ENCODE results near the gene FAM200C. TPM values are rescaled to one million over a fixed set of nuclear protein-coding genes. Genes with fewer than 3 reads are reported as not detected.
"Not testable (repeated sequence)": the region's sequence is repeated elsewhere in the genome, so short reads cannot be mapped to it uniquely, and the experiment has no call there.

The FAM200C gene
- under 1 TPM; 0.61 to 0.71 TPM for total RNA-seq

DNA sequence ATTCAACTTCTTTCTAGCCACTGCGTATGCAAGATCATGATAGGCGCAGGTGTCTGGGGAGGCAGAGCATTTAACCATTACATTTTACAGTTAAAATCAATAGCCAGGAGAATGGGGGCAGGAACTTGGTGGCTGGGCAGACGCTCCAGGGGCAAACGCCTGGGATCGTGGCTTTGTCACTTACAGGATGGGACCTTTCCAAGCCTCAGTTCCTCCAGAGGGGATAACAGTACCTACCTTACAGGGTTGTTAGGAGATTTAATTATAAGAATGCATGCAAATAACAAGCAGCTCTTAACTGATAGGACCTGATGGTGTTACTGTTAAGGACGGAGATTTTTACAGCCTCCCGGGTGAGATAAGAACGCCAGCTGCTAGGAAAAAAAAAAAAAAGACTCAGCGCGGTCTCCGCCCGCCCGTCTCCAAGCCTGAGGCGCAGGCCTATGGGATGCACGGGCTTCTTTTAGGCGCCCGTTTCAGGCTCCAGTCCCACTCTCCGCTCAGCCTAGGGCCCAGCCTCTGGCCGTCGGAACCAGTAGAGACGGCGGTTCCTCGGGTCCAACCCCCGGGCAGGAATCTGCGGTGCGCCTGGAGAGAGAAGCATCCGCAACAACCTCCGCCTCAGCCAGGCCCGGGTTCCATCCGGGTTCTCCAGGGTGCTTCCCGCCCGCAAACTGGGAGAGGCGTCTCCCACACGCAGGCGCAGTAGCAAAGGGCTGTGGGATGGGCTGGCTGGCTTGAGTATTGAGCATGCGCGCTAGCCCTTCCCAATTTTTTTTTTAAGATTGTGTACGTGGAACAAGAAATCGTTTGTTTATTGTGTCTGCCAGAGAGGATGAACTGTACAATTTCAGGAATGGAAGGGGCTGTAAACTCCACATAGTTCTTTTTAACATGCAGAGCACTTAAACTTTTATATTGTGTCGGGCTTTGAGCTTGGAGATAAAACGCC lies at the start of gene FAM200C:
FAM200C (minus strand) TSS at position 653 of the 952 bp plus-strand sequence. CDS start 4,564 bp downstream, outside the sequence.
- peaks cover 2% of the 10 kb centered on the region for H3K27me3 Mint-ChIP-seq
- peaks cover 7% of the 10 kb centered on the region for H3K36me3 Mint-ChIP-seq
- H3K9me3 Mint-ChIP-seq: no peaks in the 10 kb centered on the region
- DNase-seq: peak; percentile 73
- H3K4me3 Mint-ChIP-seq: peak within 1 kb of the TSS; percentile 87
- H3K27ac Mint-ChIP-seq: peak within 1 kb of the TSS; percentile 32
- peaks cover 3% of the 10 kb centered on the region for H3K4me1 Mint-ChIP-seq
- POLR2A ChIA-PET: interaction anchor here (1.0 kb wide), 1 partner anchor 20 kb away, joined by 8 read pairs; the partner anchor contains the start of gene SLU7
- peak; percentile 86 for ATAC-seq (ENCODE audit: low read depth)

DNA sequence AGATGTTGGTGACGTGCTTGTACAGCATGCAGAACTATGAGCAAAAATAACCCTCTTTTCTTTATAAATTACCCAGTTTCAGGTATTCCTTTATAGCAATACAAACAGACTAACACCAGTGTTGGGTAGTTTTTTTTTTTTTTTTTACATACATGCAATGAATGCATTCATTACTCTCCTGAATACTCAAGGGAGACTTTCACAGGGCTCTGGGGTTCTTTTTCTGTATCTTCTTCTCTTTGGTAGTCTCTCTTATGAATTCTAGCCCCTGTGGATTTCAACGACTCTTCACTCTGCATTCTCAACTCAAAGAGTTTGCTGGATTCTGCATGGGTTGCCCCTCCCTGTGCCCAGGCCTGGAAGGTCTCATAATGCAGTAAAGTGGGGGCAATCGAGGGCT lies 49.6 kb upstream of the FAM200C start:
- no peak overlapping the region for H3K27ac Mint-ChIP-seq
- ATAC-seq (ENCODE audit: low read depth): no peak
- H3K9me3 Mint-ChIP-seq: peaks cover 2% of the 10 kb centered on the region
- peaks cover 3% of the 10 kb centered on the region for H3K4me1 Mint-ChIP-seq
- DNase-seq: no peak
- POLR2A ChIA-PET: no interaction called here
- H3K27me3 Mint-ChIP-seq: peaks cover 14% of the 10 kb centered on the region
- H3K36me3 Mint-ChIP-seq: peaks cover 6% of the 10 kb centered on the region
- no peak overlapping the region for H3K4me3 Mint-ChIP-seq

DNA sequence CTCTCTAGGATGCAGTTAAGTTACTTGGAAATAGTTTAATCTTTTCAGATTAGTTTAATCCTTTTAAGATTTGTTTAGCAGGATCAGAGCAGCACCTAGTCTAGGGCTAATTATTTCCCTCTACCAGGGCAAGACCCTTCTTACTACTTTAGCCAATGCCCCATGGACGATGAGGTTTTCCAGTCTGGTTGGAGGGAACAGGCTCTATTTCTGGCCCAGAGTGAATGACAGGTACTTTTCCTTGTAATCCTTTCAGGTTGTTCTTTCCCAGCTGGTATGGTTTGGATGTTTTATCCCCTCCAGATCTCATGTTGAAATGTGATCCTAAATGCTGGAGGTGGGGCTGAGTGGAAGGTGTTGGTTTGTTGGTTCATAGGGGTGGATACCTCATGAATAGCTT lies 49.0 kb upstream of the FAM200C start:
- POLR2A ChIA-PET: no interaction called here
- DNase-seq (no peak), ATAC-seq (ENCODE audit: low read depth) (no peak)
- Mint-ChIP-seq H3K36me3 (peaks cover 6% of the 10 kb centered on the region), H3K4me3 (no peak overlapping the region), H3K27ac (no peak overlapping the region), H3K27me3 (peaks cover 8% of the 10 kb centered on the region), H3K4me1 (peaks cover 3% of the 10 kb centered on the region), H3K9me3 (peaks cover 2% of the 10 kb centered on the region)

GRCh38 chr5:160445751-160446150 lies 45.9 kb upstream of the FAM200C start:
- H3K27me3 Mint-ChIP-seq: peaks cover 2% of the 10 kb centered on the region
- H3K36me3 Mint-ChIP-seq: peaks cover 5% of the 10 kb centered on the region
- no peak for DNase-seq
- H3K9me3 Mint-ChIP-seq: peaks cover 2% of the 10 kb centered on the region
- H3K4me1 Mint-ChIP-seq: peaks cover 17% of the 10 kb centered on the region
- H3K27ac Mint-ChIP-seq: no peak overlapping the region
- POLR2A ChIA-PET: no interaction called here
- no peak overlapping the region for H3K4me3 Mint-ChIP-seq
- no peak for ATAC-seq (ENCODE audit: low read depth)

DNA sequence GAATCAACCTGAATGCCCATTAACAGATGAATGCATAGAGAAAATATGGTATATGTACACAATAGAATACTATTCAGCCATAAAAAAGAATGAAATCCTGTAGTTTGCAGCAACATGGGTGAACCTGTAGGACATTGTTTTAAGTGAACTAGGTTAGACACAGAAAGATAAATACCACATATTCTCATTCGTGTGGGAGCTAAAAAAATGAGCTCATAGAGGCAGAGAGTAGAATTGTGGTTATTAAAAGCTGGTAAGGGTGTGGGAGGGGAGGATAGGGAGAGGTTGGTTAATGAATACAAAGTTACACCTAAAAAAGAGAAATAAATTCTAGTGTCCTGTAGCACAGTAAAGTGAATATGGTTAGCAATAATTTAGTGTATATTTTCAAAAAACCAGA lies 45.3 kb upstream of the FAM200C start:
- no peak for DNase-seq
- no peak for ATAC-seq (ENCODE audit: low read depth)
- POLR2A ChIA-PET: no interaction called here
- H3K4me3 Mint-ChIP-seq: no peak overlapping the region
- peaks cover 2% of the 10 kb centered on the region for H3K9me3 Mint-ChIP-seq
- peaks cover 5% of the 10 kb centered on the region for H3K36me3 Mint-ChIP-seq
- peaks cover 22% of the 10 kb centered on the region for H3K4me1 Mint-ChIP-seq
- no peak overlapping the region for H3K27ac Mint-ChIP-seq
- peaks cover 2% of the 10 kb centered on the region for H3K27me3 Mint-ChIP-seq

- H3K27ac Mint-ChIP-seq: no peak overlapping the region
- no peak for DNase-seq
- POLR2A ChIA-PET: no interaction called here
- H3K4me3 Mint-ChIP-seq: no peak overlapping the region
- H3K9me3 Mint-ChIP-seq: no peaks in the 10 kb centered on the region
- H3K27me3 Mint-ChIP-seq: no peaks in the 10 kb centered on the region
- H3K36me3 Mint-ChIP-seq: no peaks in the 10 kb centered on the region
- H3K4me1 Mint-ChIP-seq: peaks cover 22% of the 10 kb centered on the region
- no peak for ATAC-seq (ENCODE audit: low read depth)
Measured at GRCh38 chr5:160444407-160444806, 44.6 kb upstream of the FAM200C start.

DNA sequence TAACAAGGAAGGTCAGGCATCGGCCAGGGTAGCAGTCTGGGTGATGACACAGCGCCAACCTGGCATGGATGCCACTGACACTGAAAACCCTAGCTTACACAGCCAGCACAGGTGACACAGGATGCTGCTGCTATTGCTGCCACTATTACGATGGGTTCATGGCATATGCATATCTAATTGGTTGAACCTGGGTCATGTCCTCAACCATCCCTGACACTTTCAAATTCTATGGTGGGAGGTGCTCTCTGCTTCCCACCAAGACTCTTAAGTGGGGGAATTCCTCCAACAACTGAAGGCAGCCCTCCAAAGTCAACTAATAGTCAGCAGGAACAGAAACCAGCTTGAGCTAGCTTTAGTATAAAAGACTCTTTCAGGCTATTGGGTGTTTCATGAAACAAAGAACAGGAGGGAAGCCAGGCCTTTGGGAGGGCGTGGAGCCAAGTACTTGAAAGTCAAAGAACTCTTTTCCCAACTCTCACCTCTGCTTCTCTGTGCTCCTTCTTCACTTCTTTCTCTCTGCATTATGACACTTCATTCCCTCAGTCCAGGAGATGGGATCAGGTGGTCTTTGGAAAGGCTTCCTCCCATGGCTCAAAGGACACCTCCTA lies 43.1 kb upstream of the FAM200C start:
- no peak overlapping the region for H3K27ac Mint-ChIP-seq
- no peak for DNase-seq
- H3K9me3 Mint-ChIP-seq: no peaks in the 10 kb centered on the region
- H3K4me3 Mint-ChIP-seq: no peak overlapping the region
- peaks cover 33% of the 10 kb centered on the region for H3K4me1 Mint-ChIP-seq
- H3K36me3 Mint-ChIP-seq: no peaks in the 10 kb centered on the region
- no peaks in the 10 kb centered on the region for H3K27me3 Mint-ChIP-seq
- no peak for ATAC-seq (ENCODE audit: low read depth)
- POLR2A ChIA-PET: no interaction called here

- DNase-seq (no peak), ATAC-seq (ENCODE audit: low read depth) (no peak)
- Mint-ChIP-seq H3K4me3 (no peak overlapping the region), H3K4me1 (peaks cover 35% of the 10 kb centered on the region), H3K36me3 (no peaks in the 10 kb centered on the region), H3K27ac (no peak overlapping the region), H3K9me3 (no peaks in the 10 kb centered on the region), H3K27me3 (peaks cover 3% of the 10 kb centered on the region)
- POLR2A ChIA-PET: interaction anchor here (0.6 to 1.2 kb wide), 2 partner anchors 26 to 434 kb away, joined by 3 to 4 read pairs; no protein-coding TSS in a partner anchor
Measured at GRCh38 chr5:160441311-160441781, 41.5 kb upstream of the FAM200C start.

GRCh38 chr5:160439205-160439600 lies 39.3 kb upstream of the FAM200C start:
- Mint-ChIP-seq H3K4me3 (peak overlapping the region; percentile 77), H3K27ac (peak overlapping the region; percentile 87), H3K9me3 (no peaks in the 10 kb centered on the region), H3K36me3 (no peaks in the 10 kb centered on the region), H3K4me1 (peaks cover 32% of the 10 kb centered on the region), H3K27me3 (peaks cover 6% of the 10 kb centered on the region)
- peak; percentile 90 for DNase-seq
- peak; percentile 83 for ATAC-seq (ENCODE audit: low read depth)
- POLR2A ChIA-PET: interaction anchor here (0.6 to 2.0 kb wide), 4 partner anchors 20 to 1107 kb away, joined by 4 to 9 read pairs (median 6); partner anchors contain the start of gene SLU7

GRCh38 chr5:160438316-160439204 lies 38.7 kb upstream of the FAM200C start:
- Mint-ChIP-seq H3K36me3 (no peaks in the 10 kb centered on the region), H3K27ac (peak overlapping the region; percentile 87), H3K27me3 (peaks cover 6% of the 10 kb centered on the region), H3K9me3 (no peaks in the 10 kb centered on the region), H3K4me3 (peak overlapping the region; percentile 77), H3K4me1 (peaks cover 32% of the 10 kb centered on the region)
- POLR2A ChIA-PET: interaction anchor here (0.6 to 2.0 kb wide), 6 partner anchors 20 to 1107 kb away, joined by 3 to 9 read pairs (median 6); partner anchors contain the start of gene SLU7
- DNase-seq: peak; percentile 52
- peak; percentile 61 for ATAC-seq (ENCODE audit: low read depth)

GRCh38 chr5:160437271-160437670 lies 37.4 kb upstream of the FAM200C start:
- POLR2A ChIA-PET: no interaction called here
- ATAC-seq (ENCODE audit: low read depth) (no peak), DNase-seq (no peak)
- H3K27ac Mint-ChIP-seq: no peak overlapping the region
- no peak overlapping the region for H3K4me3 Mint-ChIP-seq
- no peaks in the 10 kb centered on the region for H3K9me3 Mint-ChIP-seq
- peaks cover 6% of the 10 kb centered on the region for H3K27me3 Mint-ChIP-seq
- H3K4me1 Mint-ChIP-seq: peaks cover 30% of the 10 kb centered on the region
- H3K36me3 Mint-ChIP-seq: no peaks in the 10 kb centered on the region

DNA sequence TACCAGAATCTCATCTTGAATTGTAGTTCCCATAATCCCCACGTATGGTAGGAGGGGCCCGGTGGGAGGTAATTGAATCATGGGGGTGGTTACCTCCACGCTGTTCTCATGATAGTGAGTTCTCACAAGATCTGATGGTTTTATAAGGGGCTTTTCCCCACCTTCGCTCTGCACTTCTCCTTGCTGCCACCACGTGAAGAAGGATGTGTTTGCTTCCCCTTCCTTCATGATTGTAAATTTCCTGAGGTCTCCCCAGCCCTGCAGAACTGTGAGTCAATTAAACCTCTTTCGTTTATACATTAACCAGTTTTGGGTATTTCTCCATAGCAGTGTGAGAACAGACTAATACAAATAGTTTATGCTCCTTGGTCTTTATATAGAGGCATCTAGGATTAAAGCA lies 36.8 kb upstream of the FAM200C start:
- H3K9me3 Mint-ChIP-seq; H3K4me3 Mint-ChIP-seq; DNase-seq; POLR2A ChIA-PET; ATAC-seq (ENCODE audit: low read depth); H3K27ac Mint-ChIP-seq; H3K36me3 Mint-ChIP-seq; H3K27me3 Mint-ChIP-seq: not testable (repeated sequence)
- peaks cover 26% of the 10 kb centered on the region for H3K4me1 Mint-ChIP-seq

DNA sequence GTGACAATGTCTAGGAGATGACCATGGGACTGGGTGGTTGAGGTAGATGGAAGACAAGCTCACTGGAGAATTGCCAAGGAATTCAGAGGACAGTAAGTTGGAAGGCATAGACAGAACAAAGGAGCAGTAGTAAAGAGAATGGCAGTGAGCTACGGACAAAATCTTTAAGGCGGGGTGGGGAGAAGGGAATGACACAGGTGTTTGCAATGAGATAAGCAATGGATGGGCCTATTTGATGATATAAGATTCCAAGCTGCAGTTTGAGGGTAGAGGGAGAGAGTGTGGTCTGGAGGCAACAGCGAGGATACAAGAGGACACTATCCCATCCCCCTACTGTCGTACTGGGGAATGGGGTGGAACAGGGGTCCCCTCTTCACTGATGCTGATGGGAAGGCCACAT lies 36.2 kb upstream of the FAM200C start:
- Mint-ChIP-seq H3K36me3 (peaks cover 1% of the 10 kb centered on the region), H3K27me3 (peaks cover 6% of the 10 kb centered on the region), H3K9me3 (no peaks in the 10 kb centered on the region), H3K4me3 (no peak overlapping the region), H3K27ac (no peak overlapping the region), H3K4me1 (peaks cover 20% of the 10 kb centered on the region)
- ATAC-seq (ENCODE audit: low read depth): no peak
- POLR2A ChIA-PET: no interaction called here
- no peak for DNase-seq

All from activated naive CD8-positive, alpha-beta T cell treated with anti-CD3 and anti-CD28 coated beads, Interleukin-2, amount 10 ng/mL, durations not matched to agents 7 days and 5 days (primary cell).